Retinal pigment epithelial cell (primary cell): Measurements from ENCODE around the gene CDK14.
"Not testable (repeated sequence)": the region's sequence is repeated elsewhere in the genome, so short reads cannot be mapped to it uniquely, and the experiment has no call there.

Experiments
- DNase-seq: peaks from one replicate; pipeline ENCODE4 v3.0.0-alpha.2; 2010; ENCODE audit warnings: low read depth
- H3K4me3 ChIP-seq: 2 replicates; pipeline ENCODE4 v1.5.1; 2011; ENCODE audit warnings: mild to moderate bottlenecking, low read length, control low read depth, moderate library complexity
- CTCF ChIP-seq: conservative IDR thresholded peaks from 2 replicates; pipeline ENCODE4 v1.5.1; 2011; ENCODE audit warnings: low read depth, low read length, control low read depth, inconsistent platforms

Gene CDK14

GRCh38 chr7:90721869-90722431, 125.8 kb downstream of the CDK14 start:
- H3K4me3 ChIP-seq = no peak overlapping the region
- no peak for TF ChIP-seq CTCF
- DNase-seq = no peak

GRCh38 chr7:90723233-90723632, 127.1 kb downstream of the CDK14 start:
- DNase-seq = no peak
- no peak for TF ChIP-seq CTCF
- no peak overlapping the region for H3K4me3 ChIP-seq

DNA sequence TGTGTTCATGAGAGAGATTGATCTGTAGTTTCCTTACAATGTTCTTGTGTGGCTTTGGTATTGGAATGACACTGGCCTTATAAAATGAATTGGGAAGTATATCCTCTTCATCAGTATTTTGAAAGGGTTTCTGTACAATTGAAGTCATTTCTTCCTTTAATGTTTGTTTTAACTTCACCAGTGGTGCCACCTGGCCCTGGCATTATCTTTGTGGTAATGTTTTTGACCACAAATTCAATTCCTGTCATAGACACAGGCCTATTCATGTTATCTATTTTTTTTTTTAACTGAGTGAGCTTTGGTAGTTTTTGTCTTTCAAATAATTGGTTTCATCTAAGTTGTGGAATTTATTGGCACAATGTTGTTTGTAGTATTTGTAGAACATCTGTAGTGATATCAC, 127.7 kb downstream of the CDK14 start:
- no peak for TF ChIP-seq CTCF
- DNase-seq = no peak
- no peak overlapping the region for H3K4me3 ChIP-seq

DNA sequence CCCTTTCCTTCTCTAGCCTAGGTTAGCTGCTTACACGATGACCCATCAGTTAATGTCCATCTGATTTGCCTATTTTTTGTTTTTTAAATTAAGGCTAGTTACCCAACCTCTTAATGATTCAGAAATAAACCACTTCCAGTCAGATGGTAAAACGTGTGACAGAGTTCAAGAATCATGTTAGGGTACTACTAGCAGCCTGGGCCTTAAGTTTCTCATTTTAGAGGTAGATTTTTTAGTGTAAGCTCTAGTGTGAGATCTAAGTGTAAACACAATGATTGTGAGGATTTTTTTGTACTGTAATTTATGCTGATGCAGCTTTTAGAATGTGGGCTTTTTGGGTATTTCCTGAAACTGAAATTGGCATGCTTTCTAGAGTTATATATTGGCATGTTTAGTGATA, 130.0 kb downstream of the CDK14 start:
- no peak for TF ChIP-seq CTCF
- no peak overlapping the region for H3K4me3 ChIP-seq
- DNase-seq = no peak

GRCh38 chr7:90726623-90727022, 130.5 kb downstream of the CDK14 start:
- TF ChIP-seq CTCF = no peak
- no peak overlapping the region for H3K4me3 ChIP-seq
- DNase-seq = no peak

- H3K4me3 ChIP-seq = no peak overlapping the region
- no peak for TF ChIP-seq CTCF
- DNase-seq = no peak
Measured at GRCh38 chr7:90727412-90727811, 131.3 kb downstream of the CDK14 start.

DNA sequence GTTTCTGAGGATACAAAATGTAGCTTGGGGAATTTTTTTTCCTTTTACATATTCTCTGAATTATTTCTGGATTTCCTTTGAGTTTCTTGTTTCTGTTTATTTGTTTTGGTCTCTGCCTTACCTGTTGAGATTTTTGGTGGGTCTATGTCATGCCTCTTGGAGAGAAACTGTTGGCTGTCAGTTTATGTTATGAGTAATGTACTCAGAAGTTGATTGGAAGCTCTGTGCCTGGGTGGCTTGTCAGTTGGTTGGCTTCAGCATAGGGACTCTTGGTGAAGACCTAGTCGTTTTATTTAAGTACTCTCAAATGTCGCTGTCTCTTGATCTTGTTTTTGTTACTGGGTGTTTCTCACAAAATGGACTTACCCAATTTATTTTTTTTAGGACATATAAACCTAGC, 132.4 kb downstream of the CDK14 start:
- no peak for DNase-seq
- H3K4me3 ChIP-seq = no peak overlapping the region
- no peak for TF ChIP-seq CTCF

DNA sequence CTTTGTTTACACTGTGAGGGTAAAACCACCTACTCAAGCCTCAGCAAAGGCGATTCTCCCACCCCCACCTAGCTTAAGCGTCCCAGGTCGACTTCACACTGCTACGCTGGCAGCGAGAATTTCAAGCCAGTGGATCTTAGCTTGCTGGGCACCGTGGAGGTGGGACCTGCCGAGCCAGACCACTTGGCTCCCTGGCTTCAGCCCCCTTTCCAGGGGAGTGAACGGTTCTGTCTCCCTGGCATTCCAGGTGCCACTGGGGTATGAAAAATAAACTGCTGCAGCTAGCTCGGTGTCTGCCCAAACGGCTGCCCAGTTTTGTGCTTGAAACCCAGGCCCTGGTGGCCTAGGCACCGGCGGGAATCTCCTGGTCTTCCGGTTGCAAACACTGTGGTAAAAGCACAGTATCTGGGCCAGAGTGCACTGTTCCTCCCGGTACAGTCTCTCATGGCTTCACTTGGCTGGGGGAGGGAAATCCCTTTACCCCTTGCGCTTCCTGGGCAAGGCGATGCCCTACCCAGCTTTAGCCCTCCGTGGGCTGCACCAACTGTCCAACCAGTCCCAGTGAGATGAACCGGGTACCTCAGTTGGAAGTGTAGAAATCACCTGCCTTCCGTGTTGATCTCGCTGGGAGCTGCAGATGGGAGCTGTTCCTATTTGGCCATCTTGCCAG, 139.6 kb downstream of the CDK14 start:
- H3K4me3 ChIP-seq, DNase-seq: not testable (repeated sequence)
